AG04449 (cell line): ENCODE data around the gene SPRYD3.
"Not testable (repeated sequence)": the region's sequence is repeated elsewhere in the genome, so short reads cannot be mapped to it uniquely, and the experiment has no call there.

Experiments used
- CTCF ChIA-PET: fragments of 350-600 bp; formaldehyde crosslinking; extraction: SDS; loops from one replicate; lab custom pipeline; 2021; ENCODE audit warnings: antibody characterized with exemption; lab: Yijun Ruan, JAX
- POLR2A ChIA-PET: fragments of 400-600, 350-600 bp; formaldehyde crosslinking; extraction: SDS; loops from one replicate; lab custom pipeline; 2020; ENCODE audit warnings: antibody characterized with exemption, inconsistent platforms; lab: Yijun Ruan, JAX
- DNase-seq: peaks from one replicate; pipeline ENCODE4 v3.0.0-alpha.2; 2010; ENCODE audit warnings: low read depth, low spot score
- H3K4me3 ChIP-seq: 2 replicates; pipeline ENCODE4 v1.5.1; 2011; ENCODE audit warnings: low read depth, mild to moderate bottlenecking, control low read depth, low read length
- CTCF ChIP-seq: IDR thresholded peaks from one replicate; pipeline ENCODE4 v1.5.1; 2011; ENCODE audit warnings: mild to moderate bottlenecking, moderate library complexity, low read length, control low read depth, inconsistent platforms; ENCODE audit not compliant: insufficient read depth; ENCODE audit errors: missing control alignments

SPRYD3 gene

GRCh38 chr12:53044052-53044581 is 35.1 kb downstream of the SPRYD3 start:
- CTCF ChIA-PET, result interaction anchor here (1.0 to 1.9 kb wide), 4 partner anchors 9 to 154 kb away, joined by 3 to 5 read pairs (median 4); no protein-coding TSS in a partner anchor

GRCh38 chr12:53042607-53043454 is 36.4 kb downstream of the SPRYD3 start:
- DNase-seq, result no peak
- POLR2A ChIA-PET, result no interaction called here
- no peak overlapping the region for H3K4me3 ChIP-seq
- TF ChIP-seq CTCF, result no peak
- CTCF ChIA-PET, result interaction anchor here (1.1 to 1.9 kb wide), 3 partner anchors 8 to 155 kb away, joined by 3 to 4 read pairs (median 4); no protein-coding TSS in a partner anchor

More at GRCh38 chr12:53044052-53044581, 35.1 kb downstream of the SPRYD3 start:
- H3K4me3 ChIP-seq, result no peak overlapping the region
- POLR2A ChIA-PET, result interaction anchor here (0.6 to 1.3 kb wide), 3 partner anchors 11 to 25 kb away, joined by 3 read pairs; no protein-coding TSS in a partner anchor
- no peak for DNase-seq
- TF ChIP-seq CTCF, result no peak

GRCh38 chr12:53039851-53040250 is 39.3 kb downstream of the SPRYD3 start:
- ChIA-PET CTCF (interaction anchor here (1.9 to 5.5 kb wide), 5 partner anchors 8 to 59 kb away, joined by 9 to 71 read pairs (median 15); partner anchors contain the start of gene TNS2), POLR2A (no interaction called here)
- DNase-seq, result no peak
- TF ChIP-seq CTCF, result no peak
- no peak overlapping the region for H3K4me3 ChIP-seq

- CTCF ChIA-PET, result interaction anchor here (1.2 to 5.5 kb wide), 6 partner anchors 11 to 62 kb away, joined by 4 to 71 read pairs (median 17); partner anchors contain the start of gene TNS2
- H3K4me3 ChIP-seq, result no peak overlapping the region
- no peak for TF ChIP-seq CTCF
- POLR2A ChIA-PET, result interaction anchor here (0.9 kb wide), 1 partner anchor 10 kb away, joined by 4 read pairs; no protein-coding TSS in a partner anchor
- DNase-seq, result no peak
These were observed 42.4 kb downstream of the SPRYD3 start for GRCh38 chr12:53036802-53037201.

GRCh38 chr12:53034459-53034858 is 44.7 kb downstream of the SPRYD3 start:
- no peak for DNase-seq
- H3K4me3 ChIP-seq, result no peak overlapping the region
- CTCF ChIA-PET, result interaction anchor here (1.5 kb wide), 1 partner anchor 11 kb away, joined by 4 read pairs; no protein-coding TSS in a partner anchor
- TF ChIP-seq CTCF, result no peak
- POLR2A ChIA-PET, result no interaction called here

GRCh38 chr12:53033832-53034231 is 45.4 kb downstream of the SPRYD3 start:
- ChIA-PET CTCF (interaction anchor here (1.5 kb wide), 1 partner anchor 12 kb away, joined by 4 read pairs; no protein-coding TSS in a partner anchor), POLR2A (interaction anchor here (1.0 kb wide), 1 partner anchor 11 kb away, joined by 3 read pairs; no protein-coding TSS in a partner anchor)
- DNase-seq, result not testable (repeated sequence)

More at GRCh38 chr12:53033832-53034231, 45.4 kb downstream of the SPRYD3 start:
- not testable (repeated sequence) for H3K4me3 ChIP-seq
